ENCODE results near the gene UBE2S. TPM values are rescaled to one million over a fixed set of nuclear protein-coding genes. Genes with fewer than 3 reads are reported as not detected.

UBE2S gene
- total RNA-seq, 1 experiment from 2014 or later = 635 TPM

DNA sequence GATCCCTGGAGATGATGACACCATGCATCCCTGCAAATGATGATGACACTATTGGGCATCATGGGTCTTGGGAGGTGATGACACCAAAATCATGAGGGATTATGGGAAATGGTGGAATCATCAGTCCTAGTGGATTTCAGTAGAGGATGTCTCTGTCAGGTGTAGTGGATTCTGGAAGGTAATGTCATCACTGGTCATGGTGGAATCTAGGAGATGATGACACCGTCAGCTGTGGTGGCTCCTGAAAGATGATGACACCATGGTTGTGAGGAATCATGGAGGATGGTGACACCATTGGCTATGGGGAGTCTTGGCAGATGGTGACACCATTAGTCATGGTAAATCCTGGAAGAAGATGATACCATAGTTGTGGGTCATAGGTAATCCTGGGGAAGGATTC is 23.6 kb upstream of the UBE2S start:
- H3K27me3 ChIP-seq (ENCODE audit: control insufficient read depth, insufficient read depth, low read length) = no peaks in the 10 kb centered on the region
- DNase-seq (ENCODE audit: low read depth, low spot score) = no peak
- H3K4me1 ChIP-seq (ENCODE audit: control insufficient read depth, insufficient read depth, low read length) = no peaks in the 10 kb centered on the region
- intact Hi-C loops (cut with micrococcal nuclease; ENCODE audit: unreplicated experiment) = no loop called here
- TF ChIP-seq, protein P1, sequence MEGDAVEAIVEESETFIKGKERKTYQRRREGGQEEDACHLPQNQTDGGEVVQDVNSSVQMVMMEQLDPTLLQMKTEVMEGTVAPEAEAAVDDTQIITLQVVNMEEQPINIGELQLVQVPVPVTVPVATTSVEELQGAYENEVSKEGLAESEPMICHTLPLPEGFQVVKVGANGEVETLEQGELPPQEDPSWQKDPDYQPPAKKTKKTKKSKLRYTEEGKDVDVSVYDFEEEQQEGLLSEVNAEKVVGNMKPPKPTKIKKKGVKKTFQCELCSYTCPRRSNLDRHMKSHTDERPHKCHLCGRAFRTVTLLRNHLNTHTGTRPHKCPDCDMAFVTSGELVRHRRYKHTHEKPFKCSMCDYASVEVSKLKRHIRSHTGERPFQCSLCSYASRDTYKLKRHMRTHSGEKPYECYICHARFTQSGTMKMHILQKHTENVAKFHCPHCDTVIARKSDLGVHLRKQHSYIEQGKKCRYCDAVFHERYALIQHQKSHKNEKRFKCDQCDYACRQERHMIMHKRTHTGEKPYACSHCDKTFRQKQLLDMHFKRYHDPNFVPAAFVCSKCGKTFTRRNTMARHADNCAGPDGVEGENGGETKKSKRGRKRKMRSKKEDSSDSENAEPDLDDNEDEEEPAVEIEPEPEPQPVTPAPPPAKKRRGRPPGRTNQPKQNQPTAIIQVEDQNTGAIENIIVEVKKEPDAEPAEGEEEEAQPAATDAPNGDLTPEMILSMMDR (IDR thresholded peaks at IDR 0.05) = no peak
- H3K36me3 ChIP-seq (ENCODE audit: control insufficient read depth, insufficient read depth, low read length) = no peaks in the 10 kb centered on the region
- ATAC-seq = no peak
- ChIA-PET CTCF (no interaction called here), POLR2A (no interaction called here)
- no TSS peak for BruUV-seq (replicated peaks)
- H3K9me3 ChIP-seq (ENCODE audit: control insufficient read depth, insufficient read depth, low read depth, low read length) = no peaks in the 10 kb centered on the region
- in situ Hi-C loops (cut with HindIII; ENCODE audit: low pct_unique_long_range_greater_than_20kb, low sequenced_read_pairs) = no loop called here
- H3K4me3 ChIP-seq (ENCODE audit: low read depth in 2 of 2, low read length in 2 of 2) = no peak overlapping the region
- no peak overlapping the region for H3K27ac ChIP-seq (ENCODE audit: low read length)

DNA sequence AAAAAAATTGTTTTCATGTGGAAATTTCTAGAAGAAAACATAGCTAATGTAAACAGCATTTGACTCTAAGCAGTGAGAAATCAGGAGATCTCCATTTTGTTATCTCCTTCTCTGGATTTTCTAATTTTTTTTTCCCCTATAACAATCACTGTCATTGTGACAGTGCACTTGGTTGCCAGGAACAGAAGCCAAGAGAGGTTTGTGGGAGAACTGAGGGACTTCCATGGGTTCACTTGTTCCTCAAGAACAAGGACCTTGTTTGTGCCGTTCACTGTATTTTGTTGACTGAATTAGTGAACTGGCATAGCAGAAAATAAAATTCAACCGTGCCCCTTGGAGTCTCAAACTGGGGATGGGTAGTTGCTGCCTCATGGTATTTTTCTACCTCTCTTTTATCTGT is 18.5 kb upstream of the UBE2S start:
- no peaks in the 10 kb centered on the region for H3K36me3 ChIP-seq (ENCODE audit: control insufficient read depth, insufficient read depth, low read length)
- H3K9me3 ChIP-seq (ENCODE audit: control insufficient read depth, insufficient read depth, low read depth, low read length) = no peaks in the 10 kb centered on the region
- no peak overlapping the region for H3K27ac ChIP-seq (ENCODE audit: low read length)
- no peak for ATAC-seq
- intact Hi-C loops (cut with micrococcal nuclease; ENCODE audit: unreplicated experiment) (loop anchor here (10.0 kb wide), 1 partner anchor 281 kb away; the partner anchor contains the start of gene TNNT1), in situ Hi-C loops (cut with HindIII; ENCODE audit: low pct_unique_long_range_greater_than_20kb, low sequenced_read_pairs) (no loop called here)
- TF ChIP-seq, protein P2, sequence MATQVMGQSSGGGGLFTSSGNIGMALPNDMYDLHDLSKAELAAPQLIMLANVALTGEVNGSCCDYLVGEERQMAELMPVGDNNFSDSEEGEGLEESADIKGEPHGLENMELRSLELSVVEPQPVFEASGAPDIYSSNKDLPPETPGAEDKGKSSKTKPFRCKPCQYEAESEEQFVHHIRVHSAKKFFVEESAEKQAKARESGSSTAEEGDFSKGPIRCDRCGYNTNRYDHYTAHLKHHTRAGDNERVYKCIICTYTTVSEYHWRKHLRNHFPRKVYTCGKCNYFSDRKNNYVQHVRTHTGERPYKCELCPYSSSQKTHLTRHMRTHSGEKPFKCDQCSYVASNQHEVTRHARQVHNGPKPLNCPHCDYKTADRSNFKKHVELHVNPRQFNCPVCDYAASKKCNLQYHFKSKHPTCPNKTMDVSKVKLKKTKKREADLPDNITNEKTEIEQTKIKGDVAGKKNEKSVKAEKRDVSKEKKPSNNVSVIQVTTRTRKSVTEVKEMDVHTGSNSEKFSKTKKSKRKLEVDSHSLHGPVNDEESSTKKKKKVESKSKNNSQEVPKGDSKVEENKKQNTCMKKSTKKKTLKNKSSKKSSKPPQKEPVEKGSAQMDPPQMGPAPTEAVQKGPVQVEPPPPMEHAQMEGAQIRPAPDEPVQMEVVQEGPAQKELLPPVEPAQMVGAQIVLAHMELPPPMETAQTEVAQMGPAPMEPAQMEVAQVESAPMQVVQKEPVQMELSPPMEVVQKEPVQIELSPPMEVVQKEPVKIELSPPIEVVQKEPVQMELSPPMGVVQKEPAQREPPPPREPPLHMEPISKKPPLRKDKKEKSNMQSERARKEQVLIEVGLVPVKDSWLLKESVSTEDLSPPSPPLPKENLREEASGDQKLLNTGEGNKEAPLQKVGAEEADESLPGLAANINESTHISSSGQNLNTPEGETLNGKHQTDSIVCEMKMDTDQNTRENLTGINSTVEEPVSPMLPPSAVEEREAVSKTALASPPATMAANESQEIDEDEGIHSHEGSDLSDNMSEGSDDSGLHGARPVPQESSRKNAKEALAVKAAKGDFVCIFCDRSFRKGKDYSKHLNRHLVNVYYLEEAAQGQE (IDR thresholded peaks at IDR 0.05; ENCODE audit: insufficient read depth in 1 of 2, low read depth in 2 of 2, low read length in 1 of 2) = no peak
- no peak for TF ChIP-seq TCF7L2 (IDR thresholded peaks at IDR 0.05; ENCODE audit: low read depth, low read length)
- TF ChIP-seq POLR2AphosphoS5 (IDR thresholded peaks at IDR 0.05; ENCODE audit: low read depth, low read length) = no peak
- TF ChIP-seq, protein P1 (IDR thresholded peaks at IDR 0.05) = no peak
- TF ChIP-seq SIN3A (IDR thresholded peaks at IDR 0.05; ENCODE audit: borderline replicate concordance, insufficient read depth, low read depth, low read length) = no peak
- no peaks in the 10 kb centered on the region for H3K27me3 ChIP-seq (ENCODE audit: control insufficient read depth, insufficient read depth, low read length)
- no peaks in the 10 kb centered on the region for H3K4me1 ChIP-seq (ENCODE audit: control insufficient read depth, insufficient read depth, low read length)
- POLR2A ChIA-PET = interaction anchor here (0.6 kb wide), 2 partner anchors 174 to 1324 kb away, joined by 3 to 4 read pairs; no protein-coding TSS in a partner anchor
- H3K4me3 ChIP-seq (ENCODE audit: low read depth in 2 of 2, low read length in 2 of 2) = no peak overlapping the region
- DNase-seq (ENCODE audit: low read depth, low spot score) = no peak
- CTCF ChIA-PET = no interaction called here
- BruUV-seq (replicated peaks) = no TSS peak
